Prostate gland (tissue), 2 donors: Measurements from ENCODE around the gene FAXDC2. TPM values are rescaled to one million over a fixed set of nuclear protein-coding genes. Genes with fewer than 3 reads are reported as not detected.

Experiments
- DNase-seq: peaks from one replicate; pipeline ENCODE4 v3.0.0-alpha.2; 2019; ENCODE audit warnings: low spot score
- H3K27ac ChIP-seq, 2 donors: fragments of 200-600 bp; sonication (generic); 2 replicates each; pipeline ENCODE4 v1.5.1; 2017 to 2019
- H3K27me3 ChIP-seq: fragments of 200-600 bp; sonication (generic); replicated peaks from 2 replicates; pipeline ENCODE4 v1.5.1; 2019; ENCODE audit not compliant: insufficient read depth
- H3K36me3 ChIP-seq, 2 donors: fragments of 200-600 bp; sonication (generic); 1 replicate in 1 of 2; 2 replicates in 1 of 2; pipeline versions ENCODE4 v1.5.1 to v1.8.1; 2017 to 2019
- H3K4me1 ChIP-seq: fragments of 200-600 bp; sonication (generic); replicated peaks from 2 replicates; pipeline ENCODE4 v1.5.1; 2019
- H3K4me3 ChIP-seq, 2 donors: fragments of 200-600 bp; sonication (generic); 2 replicates each; pipeline ENCODE4 v1.5.1; 2017 to 2019
- H3K9me3 ChIP-seq: fragments of 200-600 bp; sonication (generic); 2 replicates; pipeline ENCODE4 v1.5.1; 2017
- POLR2A ChIP-seq: fragments of 450-650 bp; IDR thresholded peaks from one replicate; pipeline ENCODE4 v1.6.1; 2016; ENCODE audit warnings: antibody characterized with exemption, mild to moderate bottlenecking
- POLR2AphosphoS5 ChIP-seq: sonication (generic); formaldehyde crosslinking; IDR thresholded peaks from one replicate; pipeline ENCODE4 v1.6.1; 2017; ENCODE audit warnings: antibody characterized with exemption
- WGBS: methylation state at CpG from one replicate; pipeline ENCODE4 v1.1.5; 2018; 5-methylcytosine and 5-hydroxymethylcytosine counted together
- intact Hi-C: fragments of 100-400 bp; cut with DNase I; formaldehyde crosslinking; loops from one replicate; pipeline ENCODE4 v1.14.2; 2022
- total RNA-seq, 2 donors: library from RNA; depleted of rRNA; stranded (reverse); fragments of >200 nt; gene quantifications; one replicate each; pipeline ENCODE4 v1.1.0, GENCODE V29; 2016
- TF ChIP-seq, protein P1 (sequence below), 4 experiments: fragments of 200-600 bp in 2 of 4; fragments of 450-650 bp in 2 of 4; sonication (generic) in 2 of 4; IDR thresholded peaks; 1 replicate in 3 of 4; 2 replicates in 1 of 4; pipeline ENCODE4 v1.5.1; 2016 to 2019; ENCODE audit warnings: antibody characterized with exemption in 4 of 4, mild to moderate bottlenecking in 2 of 4, moderate library complexity in 2 of 4

Gene FAXDC2
- total RNA-seq, 2 donors from 2014 or later: 35.3 to 81.7 TPM

GRCh38 chr5:154831451-154831850 lies 19.0 kb downstream of the FAXDC2 start:
- DNase-seq: no peak
- TF ChIP-seq, protein P1, sequence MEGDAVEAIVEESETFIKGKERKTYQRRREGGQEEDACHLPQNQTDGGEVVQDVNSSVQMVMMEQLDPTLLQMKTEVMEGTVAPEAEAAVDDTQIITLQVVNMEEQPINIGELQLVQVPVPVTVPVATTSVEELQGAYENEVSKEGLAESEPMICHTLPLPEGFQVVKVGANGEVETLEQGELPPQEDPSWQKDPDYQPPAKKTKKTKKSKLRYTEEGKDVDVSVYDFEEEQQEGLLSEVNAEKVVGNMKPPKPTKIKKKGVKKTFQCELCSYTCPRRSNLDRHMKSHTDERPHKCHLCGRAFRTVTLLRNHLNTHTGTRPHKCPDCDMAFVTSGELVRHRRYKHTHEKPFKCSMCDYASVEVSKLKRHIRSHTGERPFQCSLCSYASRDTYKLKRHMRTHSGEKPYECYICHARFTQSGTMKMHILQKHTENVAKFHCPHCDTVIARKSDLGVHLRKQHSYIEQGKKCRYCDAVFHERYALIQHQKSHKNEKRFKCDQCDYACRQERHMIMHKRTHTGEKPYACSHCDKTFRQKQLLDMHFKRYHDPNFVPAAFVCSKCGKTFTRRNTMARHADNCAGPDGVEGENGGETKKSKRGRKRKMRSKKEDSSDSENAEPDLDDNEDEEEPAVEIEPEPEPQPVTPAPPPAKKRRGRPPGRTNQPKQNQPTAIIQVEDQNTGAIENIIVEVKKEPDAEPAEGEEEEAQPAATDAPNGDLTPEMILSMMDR (IDR thresholded peaks at IDR 0.05): no peak
- no peak for TF ChIP-seq POLR2AphosphoS5
- TF ChIP-seq POLR2A: no peak
- Histone ChIP-seq H3K27ac (no peak overlapping the region), H3K36me3 (no peaks in the 10 kb centered on the region), H3K27me3 (no peaks in the 10 kb centered on the region), H3K9me3 (no peaks in the 10 kb centered on the region), H3K4me1 (peaks cover 5% of the 10 kb centered on the region), H3K4me3 (no peak overlapping the region)
- WGBS: 83% methylated on average over 7 of the region's 7 CpGs
- intact Hi-C loops: no loop called here

GRCh38 chr5:154830596-154830995 lies 19.8 kb downstream of the FAXDC2 start:
- DNase-seq: no peak
- intact Hi-C loops: no loop called here
- 92% methylated on average over 4 of the region's 4 CpGs for WGBS
- no peak overlapping the region for H3K4me3 ChIP-seq
- no peaks in the 10 kb centered on the region for H3K27me3 ChIP-seq
- no peaks in the 10 kb centered on the region for H3K36me3 ChIP-seq
- no peak overlapping the region for H3K27ac ChIP-seq
- H3K4me1 ChIP-seq: peaks cover 5% of the 10 kb centered on the region
- H3K9me3 ChIP-seq: no peaks in the 10 kb centered on the region
- TF ChIP-seq POLR2A (no peak), POLR2AphosphoS5 (no peak)
- TF ChIP-seq, protein P1 (IDR thresholded peaks at IDR 0.05): no peak

GRCh38 chr5:154830219-154830595 lies 20.2 kb downstream of the FAXDC2 start:
- WGBS: 78% methylated on average over 7 of the region's 7 CpGs
- no peak for DNase-seq
- Histone ChIP-seq H3K9me3 (no peaks in the 10 kb centered on the region), H3K4me1 (peaks cover 5% of the 10 kb centered on the region), H3K4me3 (no peak overlapping the region), H3K27ac (no peak overlapping the region), H3K36me3 (no peaks in the 10 kb centered on the region), H3K27me3 (no peaks in the 10 kb centered on the region)
- intact Hi-C loops: no loop called here
- TF ChIP-seq POLR2AphosphoS5 (no peak), POLR2A (no peak)
- TF ChIP-seq, protein P1 (IDR thresholded peaks at IDR 0.05): no peak

DNA sequence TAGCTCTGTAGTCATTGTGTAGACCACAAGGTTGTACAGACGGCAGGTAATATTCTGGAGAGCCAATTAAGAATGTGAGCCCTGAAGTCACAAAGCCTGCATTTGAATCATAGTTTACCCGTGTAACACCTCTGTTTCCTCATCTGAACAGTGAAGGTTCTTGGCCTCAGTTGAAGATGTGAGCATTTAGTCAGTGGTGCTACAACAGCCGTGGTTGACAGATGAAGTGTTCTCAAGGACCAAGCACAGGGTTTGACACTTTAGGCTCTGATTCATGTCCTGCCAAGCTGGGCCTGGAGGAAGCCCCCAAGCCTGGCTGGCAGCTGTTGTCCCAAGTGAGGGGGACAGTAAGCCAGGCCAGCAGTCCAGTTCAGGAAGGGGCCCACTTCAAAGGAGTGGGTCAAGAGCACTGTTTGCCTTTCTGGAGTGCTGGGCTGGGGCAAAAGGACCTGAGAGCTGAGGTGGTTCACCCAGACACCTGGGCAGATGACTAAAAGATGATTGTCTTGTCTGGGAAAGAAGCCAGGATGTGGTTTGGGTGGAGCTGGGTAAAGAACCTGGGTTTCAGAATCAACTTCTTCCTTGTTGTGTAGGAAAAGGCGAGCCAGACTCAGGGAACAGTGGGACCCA lies 20.7 kb downstream of the FAXDC2 start:
- no peaks in the 10 kb centered on the region for H3K36me3 ChIP-seq
- intact Hi-C loops: no loop called here
- TF ChIP-seq POLR2AphosphoS5: peak; percentile 72
- TF ChIP-seq, protein P1 (IDR thresholded peaks at IDR 0.05): no peak
- TF ChIP-seq POLR2A: no peak
- no peaks in the 10 kb centered on the region for H3K27me3 ChIP-seq
- H3K9me3 ChIP-seq: no peaks in the 10 kb centered on the region
- peak; percentile 70 for DNase-seq
- H3K4me1 ChIP-seq: peaks cover 4% of the 10 kb centered on the region
- no peak overlapping the region for H3K4me3 ChIP-seq
- 66% methylated on average over 4 of the region's 4 CpGs for WGBS
- H3K27ac ChIP-seq: no peak overlapping the region

DNA sequence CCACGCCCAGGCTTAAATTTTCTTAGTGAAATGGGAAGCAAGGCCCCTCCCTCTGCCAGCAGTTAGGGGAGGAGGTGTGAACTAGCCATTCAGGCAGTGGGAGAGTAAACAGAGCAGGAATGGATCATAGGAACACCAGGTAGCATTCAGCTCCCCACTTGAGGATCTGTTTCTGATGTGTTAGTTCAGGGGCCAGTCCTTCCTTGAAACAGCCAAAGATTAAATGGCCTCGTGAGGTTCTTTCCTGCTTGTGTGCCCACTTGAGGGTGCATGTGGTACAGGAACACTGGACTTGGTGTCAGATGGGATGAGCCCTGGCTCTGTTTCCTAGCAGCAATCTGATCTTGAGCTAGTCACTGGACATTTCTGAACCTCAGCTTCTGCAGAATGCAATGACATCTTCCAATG lies 21.2 kb downstream of the FAXDC2 start:
- DNase-seq: no peak
- intact Hi-C loops: no loop called here
- WGBS: 80% methylated on average over 2 of the region's 2 CpGs
- TF ChIP-seq POLR2AphosphoS5 (no peak), POLR2A (no peak)
- TF ChIP-seq, protein P1 (IDR thresholded peaks at IDR 0.05): no peak
- Histone ChIP-seq H3K9me3 (no peaks in the 10 kb centered on the region), H3K4me3 (no peak overlapping the region), H3K27me3 (no peaks in the 10 kb centered on the region), H3K36me3 (no peaks in the 10 kb centered on the region), H3K4me1 (no peaks in the 10 kb centered on the region), H3K27ac (no peak overlapping the region)
